ENCODE measurements around the gene KRTCAP2. TPM values are rescaled to one million over a fixed set of nuclear protein-coding genes. Genes with fewer than 3 reads are reported as not detected.

Gene KRTCAP2
- total RNA-seq, 1 donor, result 65.6 TPM

DNA sequence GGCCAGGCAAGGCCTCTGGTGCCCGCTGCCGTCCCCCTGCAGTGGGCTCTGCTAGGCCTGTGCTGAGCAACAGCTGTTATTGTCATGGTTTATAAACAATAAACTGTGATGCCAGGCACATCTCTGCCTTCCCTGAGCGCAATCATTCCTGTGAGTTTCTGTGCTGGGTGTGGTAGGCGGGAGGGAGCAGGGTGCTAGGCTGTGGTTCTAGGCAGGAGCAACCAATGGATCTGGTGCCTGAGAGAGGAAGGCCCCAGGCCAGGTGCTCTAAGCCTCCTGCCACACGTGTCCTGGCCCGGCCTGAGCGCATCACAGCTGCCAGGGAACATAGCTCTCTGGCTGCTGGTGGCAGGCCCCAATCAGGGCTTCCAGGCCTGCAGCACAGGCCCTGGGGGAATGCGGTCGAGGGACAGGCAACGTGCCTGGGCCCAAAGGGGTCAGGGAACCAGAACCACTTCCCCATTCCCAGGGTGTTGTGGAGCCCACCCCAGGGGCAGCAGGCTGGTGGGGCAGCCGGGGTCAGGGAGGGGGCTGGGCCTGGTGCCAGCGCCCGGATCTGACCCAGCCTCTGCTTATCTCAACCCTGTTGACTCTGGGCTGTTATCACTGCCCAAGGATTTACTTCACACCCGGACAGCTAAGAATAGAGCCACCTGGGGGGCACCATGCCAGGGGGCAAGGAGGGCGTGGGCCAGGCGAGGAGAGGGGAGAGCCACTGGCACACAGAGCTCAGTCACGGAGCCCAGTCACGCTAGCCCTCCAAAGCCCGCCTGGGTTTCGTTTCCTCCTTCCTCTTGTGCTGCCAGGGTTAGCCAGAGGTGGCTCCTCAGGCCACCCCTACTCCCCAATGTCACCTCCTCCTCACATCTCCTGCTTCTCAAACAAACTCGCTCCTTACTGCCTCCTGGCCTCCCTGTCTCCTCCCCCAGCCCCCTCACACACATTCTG, 12.0 kb upstream of the KRTCAP2 start:
- no peak overlapping the region for H3K4me3 ChIP-seq (ENCODE audit: low read depth, low read length)
- TF ChIP-seq, protein P1, sequence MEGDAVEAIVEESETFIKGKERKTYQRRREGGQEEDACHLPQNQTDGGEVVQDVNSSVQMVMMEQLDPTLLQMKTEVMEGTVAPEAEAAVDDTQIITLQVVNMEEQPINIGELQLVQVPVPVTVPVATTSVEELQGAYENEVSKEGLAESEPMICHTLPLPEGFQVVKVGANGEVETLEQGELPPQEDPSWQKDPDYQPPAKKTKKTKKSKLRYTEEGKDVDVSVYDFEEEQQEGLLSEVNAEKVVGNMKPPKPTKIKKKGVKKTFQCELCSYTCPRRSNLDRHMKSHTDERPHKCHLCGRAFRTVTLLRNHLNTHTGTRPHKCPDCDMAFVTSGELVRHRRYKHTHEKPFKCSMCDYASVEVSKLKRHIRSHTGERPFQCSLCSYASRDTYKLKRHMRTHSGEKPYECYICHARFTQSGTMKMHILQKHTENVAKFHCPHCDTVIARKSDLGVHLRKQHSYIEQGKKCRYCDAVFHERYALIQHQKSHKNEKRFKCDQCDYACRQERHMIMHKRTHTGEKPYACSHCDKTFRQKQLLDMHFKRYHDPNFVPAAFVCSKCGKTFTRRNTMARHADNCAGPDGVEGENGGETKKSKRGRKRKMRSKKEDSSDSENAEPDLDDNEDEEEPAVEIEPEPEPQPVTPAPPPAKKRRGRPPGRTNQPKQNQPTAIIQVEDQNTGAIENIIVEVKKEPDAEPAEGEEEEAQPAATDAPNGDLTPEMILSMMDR (IDR thresholded peaks at IDR 0.05; ENCODE audit: insufficient read depth, low read depth, low read length), result no peak
- DNase-seq (ENCODE audit: low read depth), result no peak

DNA sequence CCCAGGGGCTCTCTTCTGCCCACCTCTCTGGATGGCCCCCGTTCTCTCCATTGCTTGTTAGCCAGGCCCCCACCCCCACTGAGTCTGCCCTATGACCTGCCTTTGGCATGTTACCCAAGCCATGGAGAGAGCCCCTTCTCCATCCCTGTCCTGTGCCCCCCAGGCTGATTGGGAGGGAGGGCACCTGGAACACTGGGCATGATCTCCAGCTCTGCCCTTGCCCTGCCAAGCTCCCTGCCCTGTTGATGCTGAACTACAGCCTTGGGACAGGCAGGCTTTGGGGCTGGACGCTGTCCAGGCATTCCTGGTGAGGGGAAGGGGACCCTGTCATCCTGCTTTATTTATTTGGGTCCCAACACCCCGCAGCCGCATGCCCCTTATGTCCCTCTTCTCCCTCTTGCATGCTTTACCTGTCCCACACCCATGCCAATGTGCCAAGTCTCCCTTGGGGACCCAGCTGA, 11.3 kb upstream of the KRTCAP2 start:
- TF ChIP-seq, protein P1 (IDR thresholded peaks at IDR 0.05; ENCODE audit: insufficient read depth, low read depth, low read length), result no peak
- no peak overlapping the region for H3K4me3 ChIP-seq (ENCODE audit: low read depth, low read length)
- DNase-seq (ENCODE audit: low read depth), result no peak

DNA sequence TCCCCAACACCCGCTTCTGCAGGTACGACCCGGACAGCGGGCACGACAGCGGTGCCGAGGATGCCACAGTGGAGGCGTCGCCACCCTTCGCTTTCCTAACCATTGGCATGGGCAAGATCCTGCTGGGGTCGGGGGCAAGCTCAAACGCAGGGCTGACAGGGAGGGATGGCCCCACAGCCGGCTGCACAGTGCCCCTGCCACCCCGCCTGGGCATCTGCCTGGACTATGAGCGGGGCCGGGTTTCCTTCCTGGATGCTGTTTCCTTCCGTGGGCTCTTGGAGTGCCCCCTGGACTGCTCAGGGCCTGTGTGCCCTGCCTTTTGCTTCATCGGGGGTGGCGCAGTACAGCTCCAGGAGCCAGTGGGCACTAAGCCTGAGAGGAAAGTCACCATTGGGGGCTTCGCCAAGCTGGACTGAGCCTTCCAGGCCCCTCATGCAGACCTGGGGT, 10.7 kb upstream of the KRTCAP2 start:
- no peak overlapping the region for H3K4me3 ChIP-seq (ENCODE audit: low read depth, low read length)
- no peak for DNase-seq (ENCODE audit: low read depth)
- TF ChIP-seq, protein P1 (IDR thresholded peaks at IDR 0.05; ENCODE audit: insufficient read depth, low read depth, low read length), result no peak

DNA sequence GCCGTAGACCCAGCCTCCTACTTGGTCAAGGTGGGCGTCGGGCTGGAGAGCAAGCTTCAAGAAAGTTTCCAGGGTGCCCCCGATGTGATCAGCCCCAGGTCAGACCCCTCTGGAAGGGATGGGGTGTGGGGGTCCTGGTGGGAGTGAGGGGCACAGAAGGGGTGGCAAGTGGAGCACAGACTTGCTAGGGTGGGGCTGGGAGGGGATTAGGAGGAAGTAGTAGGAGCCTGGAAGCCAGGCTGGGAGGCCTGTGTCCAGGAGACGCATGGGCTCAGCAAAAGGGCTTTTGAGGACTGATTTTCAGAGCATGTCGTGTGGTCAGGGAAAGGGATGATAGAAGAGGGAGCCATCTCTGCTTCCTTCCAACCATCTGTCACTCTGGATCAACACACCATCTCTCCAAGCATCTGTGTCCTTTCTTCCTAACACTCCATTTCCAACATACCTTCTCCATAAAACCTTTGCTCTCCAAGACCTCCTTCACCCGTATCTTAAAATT, 9.0 kb upstream of the KRTCAP2 start:
- no peak overlapping the region for H3K4me3 ChIP-seq (ENCODE audit: low read depth, low read length)
- TF ChIP-seq, protein P1 (IDR thresholded peaks at IDR 0.05; ENCODE audit: insufficient read depth, low read depth, low read length), result no peak
- no peak for DNase-seq (ENCODE audit: low read depth)

DNA sequence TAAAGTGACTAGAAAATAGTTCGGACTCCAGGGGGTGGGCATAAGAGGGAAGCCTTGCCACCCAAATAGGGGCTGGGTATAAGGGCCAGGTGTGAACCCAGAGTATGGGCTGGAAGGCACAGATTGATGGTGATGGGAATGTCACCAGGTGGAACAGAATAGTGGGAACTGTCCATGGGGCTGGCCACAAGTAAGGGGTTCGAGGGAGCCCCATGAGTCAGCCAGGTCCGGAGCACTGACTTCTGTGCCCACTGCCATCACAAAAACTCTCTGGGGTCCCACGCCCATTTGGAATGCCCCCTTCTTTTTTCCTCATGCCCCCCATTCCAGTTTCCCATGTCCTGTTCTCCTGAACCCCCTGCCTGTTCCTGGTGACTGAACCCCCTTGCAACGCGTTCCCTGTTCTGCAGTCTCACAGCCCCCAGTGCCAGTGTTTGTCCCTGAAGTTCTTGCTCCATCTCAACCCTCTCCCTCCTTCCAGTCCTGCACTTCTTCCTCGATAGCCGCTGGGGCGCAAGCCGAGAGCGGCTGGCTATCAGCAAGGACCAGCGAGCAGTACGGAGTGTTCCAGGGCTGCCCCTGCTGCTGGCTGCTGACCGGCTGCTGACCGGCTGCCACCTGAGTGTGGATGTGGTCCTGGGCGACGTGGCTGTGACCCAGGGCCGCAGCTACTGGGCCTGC, 8.4 kb upstream of the KRTCAP2 start:
- no peak for DNase-seq (ENCODE audit: low read depth)
- TF ChIP-seq, protein P1 (IDR thresholded peaks at IDR 0.05; ENCODE audit: insufficient read depth, low read depth, low read length), result no peak
- H3K4me3 ChIP-seq (ENCODE audit: low read depth, low read length), result no peak overlapping the region

DNA sequence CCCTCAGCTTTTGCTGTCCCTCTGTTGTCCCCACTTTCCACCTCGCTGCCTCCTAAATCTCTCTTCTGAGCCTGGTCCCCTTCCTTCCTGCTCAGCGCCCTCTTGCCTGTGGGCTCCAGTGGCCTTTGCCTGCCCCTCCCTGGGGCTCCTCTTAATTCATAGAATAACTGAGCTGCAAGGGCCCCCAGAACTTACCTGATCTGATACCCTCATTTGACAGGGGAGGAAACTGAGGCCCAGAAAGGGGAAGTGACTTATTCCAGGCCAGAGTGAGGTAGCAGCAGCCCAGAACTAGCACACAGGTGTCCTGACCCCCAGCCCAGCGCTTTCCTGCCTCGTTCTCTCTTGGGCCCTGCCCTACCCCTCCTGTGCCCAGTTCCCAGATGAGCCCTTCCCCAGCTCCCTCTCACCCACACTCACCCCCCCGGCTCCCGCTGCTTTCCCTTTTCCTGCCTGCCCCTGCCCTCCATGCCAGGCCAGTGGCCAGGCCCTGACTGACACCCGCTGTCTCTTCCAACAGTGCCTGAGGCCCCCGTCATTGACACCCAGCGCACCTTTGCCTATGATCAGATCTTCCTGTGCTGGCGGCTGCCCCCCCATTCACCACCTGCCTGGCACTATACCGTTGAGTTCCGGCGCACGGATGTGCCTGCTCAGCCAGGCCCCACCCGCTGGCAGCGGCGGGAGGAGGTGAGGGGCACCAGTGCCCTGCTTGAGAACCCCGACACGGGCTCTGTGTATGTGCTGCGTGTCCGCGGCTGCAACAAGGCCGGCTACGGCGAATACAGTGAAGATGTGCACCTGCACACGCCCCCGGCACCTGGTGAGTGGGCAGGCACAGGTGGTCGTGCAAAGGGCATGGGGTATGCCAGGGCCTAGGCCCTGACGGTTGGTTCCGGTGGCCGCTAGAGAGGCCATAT, 6.3 kb upstream of the KRTCAP2 start:
- H3K4me3 ChIP-seq (ENCODE audit: low read depth, low read length), result no peak overlapping the region
- TF ChIP-seq, protein P1 (IDR thresholded peaks at IDR 0.05; ENCODE audit: insufficient read depth, low read depth, low read length), result no peak
- DNase-seq (ENCODE audit: low read depth), result no peak
